Activated T-helper 17 cell treated with anti-CD3 and anti-CD28 coated beads, Interleukin-2, amount 50 U/mL, for 72 hours (primary cell): ENCODE results near the gene RELA. TPM values are rescaled to one million over a fixed set of nuclear protein-coding genes. Genes with fewer than 3 reads are reported as not detected.

ENCODE experiments used
- ATAC-seq: fragments of 150-1000 bp; cut with Tn5 transposase; replicated peaks from 2 replicates; pipeline ENCODE4 v1.10.0; 2021; ENCODE audit warnings: mild to moderate bottlenecking, moderate library complexity
- H3K27ac Mint-ChIP-seq: one replicate; pipeline ENCODE4 v1.8.0; 2022; ENCODE audit warnings: mixed read lengths
- H3K27me3 Mint-ChIP-seq: one replicate; pipeline ENCODE4 v1.8.0; 2022; ENCODE audit warnings: mixed read lengths
- H3K36me3 Mint-ChIP-seq: one replicate; pipeline ENCODE4 v1.8.0; 2022; ENCODE audit warnings: low read depth, mild to moderate bottlenecking, mixed read lengths
- H3K4me1 Mint-ChIP-seq: one replicate; pipeline ENCODE4 v1.8.0; 2022; ENCODE audit warnings: mixed read lengths
- H3K4me3 Mint-ChIP-seq: one replicate; pipeline ENCODE4 v1.8.0; 2022; ENCODE audit warnings: mild to moderate bottlenecking, mixed read lengths
- H3K9me3 Mint-ChIP-seq: one replicate; pipeline ENCODE4 v1.8.0; 2022; ENCODE audit warnings: mixed read lengths
- total RNA-seq, 2 donors: library from RNA; stranded (reverse); gene quantifications; one replicate each; pipeline ENCODE4 v1.2.3, GENCODE V29; 2022

Gene RELA
- total RNA-seq, 2 donors from 2014 or later, result 82.5 to 150 TPM

DNA sequence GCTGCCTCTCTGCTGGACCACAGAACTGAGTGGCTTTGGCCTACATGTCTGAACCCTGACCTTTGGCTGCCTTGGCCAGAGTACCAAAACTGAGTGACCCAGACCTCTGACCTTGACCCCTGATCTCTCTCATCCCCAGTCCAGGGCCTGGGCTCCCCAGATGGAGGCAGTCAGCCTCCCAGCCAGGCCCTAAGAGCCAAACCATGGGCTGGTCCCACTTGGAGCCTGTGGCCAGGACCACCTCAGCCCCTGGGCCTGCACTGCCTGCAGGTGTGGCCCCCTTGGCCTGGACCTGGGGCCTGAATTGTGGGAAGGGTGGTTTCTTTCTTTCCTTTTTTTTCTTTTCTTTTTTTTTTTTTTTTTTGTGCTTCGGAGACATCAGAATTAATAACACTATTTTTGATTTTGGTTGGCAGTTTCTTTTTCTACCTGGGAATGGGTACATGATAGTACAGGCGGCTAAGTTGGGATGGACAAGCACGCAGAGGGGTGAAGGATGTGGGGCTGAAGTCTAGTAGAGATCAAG lies 25.6 kb downstream of the RELA start:
- Mint-ChIP-seq H3K9me3 (no peaks in the 10 kb centered on the region), H3K27ac (peak overlapping the region; percentile 63), H3K36me3 (peaks cover 68% of the 10 kb centered on the region), H3K27me3 (no peaks in the 10 kb centered on the region), H3K4me1 (no peaks in the 10 kb centered on the region), H3K4me3 (peak overlapping the region; percentile 97)
- ATAC-seq, result no peak

DNA sequence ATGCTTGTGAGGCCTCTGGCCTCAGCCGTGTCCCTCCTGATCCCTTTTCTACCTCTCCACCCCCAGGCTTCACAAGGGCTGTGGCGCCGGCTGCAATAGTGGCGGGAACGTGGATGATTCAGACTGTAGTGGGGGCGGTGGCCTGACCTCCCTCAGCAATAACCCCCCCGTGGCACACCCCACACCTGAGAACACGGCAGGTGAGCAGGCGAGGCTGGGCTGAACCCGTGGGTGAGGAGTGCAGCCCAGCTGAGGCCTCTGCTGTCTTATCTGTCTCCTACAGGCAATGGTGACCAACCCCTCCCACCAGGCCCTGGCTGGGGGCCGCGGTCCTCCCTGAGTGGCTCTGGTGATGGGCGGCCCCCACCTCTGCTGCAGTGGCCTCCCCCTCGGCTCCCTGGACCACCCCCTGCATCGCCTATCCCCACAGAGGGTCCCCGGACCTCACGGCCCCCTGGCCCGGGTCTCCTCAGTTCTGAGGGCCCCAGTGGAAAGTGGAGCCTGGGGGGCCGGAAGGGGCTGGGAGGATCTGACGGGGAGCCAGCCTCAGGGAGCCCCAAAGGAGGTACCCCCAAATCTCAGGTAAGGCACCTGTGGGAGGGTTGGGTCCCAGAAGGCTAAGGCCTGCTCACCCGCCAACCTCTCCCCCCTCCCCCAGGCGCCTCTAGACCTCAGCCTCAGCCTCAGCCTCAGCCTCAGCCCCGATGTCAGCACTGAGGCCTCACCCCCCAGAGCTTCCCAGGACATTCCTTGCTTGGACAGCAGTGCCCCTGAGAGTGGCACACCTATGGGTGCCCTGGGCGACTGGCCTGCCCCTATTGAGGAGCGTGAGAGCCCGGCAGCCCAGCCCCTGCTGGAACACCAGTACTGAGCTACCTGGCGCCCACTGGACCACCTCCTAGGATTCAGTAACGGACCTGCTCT lies 26.3 kb downstream of the RELA start:
- H3K27ac Mint-ChIP-seq, result peak overlapping the region; percentile 63
- H3K27me3 Mint-ChIP-seq, result no peaks in the 10 kb centered on the region
- no peaks in the 10 kb centered on the region for H3K9me3 Mint-ChIP-seq
- peaks cover 67% of the 10 kb centered on the region for H3K36me3 Mint-ChIP-seq
- H3K4me1 Mint-ChIP-seq, result no peaks in the 10 kb centered on the region
- peak overlapping the region; percentile 97 for H3K4me3 Mint-ChIP-seq
- ATAC-seq, result no peak

DNA sequence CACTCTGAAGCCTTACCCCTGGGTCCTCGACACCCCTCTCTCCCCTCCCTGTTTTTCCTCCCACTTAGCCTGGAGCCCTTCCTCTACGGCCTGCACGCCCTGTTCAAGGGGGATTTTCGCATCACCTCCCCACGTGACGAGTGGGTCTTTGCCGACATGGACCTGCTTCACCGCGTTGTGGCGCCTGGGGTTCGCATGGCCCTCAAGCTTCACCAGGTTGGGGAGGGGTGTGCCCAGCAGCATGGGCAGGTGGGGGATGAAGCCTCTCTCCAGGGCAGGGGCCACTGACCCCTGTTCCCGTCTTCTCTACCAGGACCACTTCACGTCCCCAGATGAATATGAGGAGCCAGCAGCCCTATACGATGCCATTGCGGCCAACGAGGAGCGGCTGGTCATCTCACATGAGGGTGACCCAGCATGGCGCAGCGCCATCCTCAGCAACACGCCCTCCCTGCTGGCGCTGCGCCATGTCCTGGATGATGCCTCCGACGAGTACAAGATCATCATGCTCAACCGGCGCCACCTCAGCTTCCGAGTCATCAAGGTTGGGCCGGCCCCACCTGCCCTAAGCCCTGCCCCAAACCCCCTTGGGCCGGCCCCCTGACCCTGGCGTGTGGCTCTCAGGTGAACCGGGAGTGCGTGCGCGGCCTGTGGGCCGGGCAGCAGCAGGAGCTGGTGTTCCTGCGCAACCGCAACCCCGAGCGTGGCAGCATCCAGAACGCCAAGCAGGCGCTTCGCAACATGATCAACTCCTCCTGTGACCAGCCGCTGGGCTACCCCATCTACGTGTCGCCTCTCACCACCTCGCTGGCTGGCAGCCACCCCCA lies 27.6 kb downstream of the RELA start:
- no peak for ATAC-seq
- H3K27ac Mint-ChIP-seq, result no peak overlapping the region
- H3K9me3 Mint-ChIP-seq, result no peaks in the 10 kb centered on the region
- no peaks in the 10 kb centered on the region for H3K27me3 Mint-ChIP-seq
- H3K4me1 Mint-ChIP-seq, result no peaks in the 10 kb centered on the region
- H3K4me3 Mint-ChIP-seq, result no peak overlapping the region
- H3K36me3 Mint-ChIP-seq, result peaks cover 70% of the 10 kb centered on the region

DNA sequence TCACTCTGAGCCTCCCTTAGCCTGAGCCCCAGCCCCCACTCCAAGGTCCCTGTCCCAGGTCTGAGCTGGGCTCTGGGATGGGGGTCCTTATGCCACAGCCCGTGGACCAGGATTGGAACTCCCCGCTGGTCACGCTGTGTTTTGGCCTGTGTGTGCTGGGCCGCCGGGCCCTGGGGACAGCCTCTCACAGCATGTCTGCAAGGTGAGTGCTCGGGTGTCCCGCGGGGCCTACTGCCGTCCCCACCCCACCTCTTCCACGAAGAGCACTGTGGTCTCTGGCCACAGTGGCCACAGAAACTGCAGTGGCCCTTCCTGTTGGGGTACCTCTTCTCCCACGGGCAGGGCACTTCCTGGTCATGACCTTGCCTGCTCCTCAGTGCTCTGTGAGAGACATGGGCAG lies 28.3 kb downstream of the RELA start:
- no peak for ATAC-seq
- H3K27me3 Mint-ChIP-seq, result no peaks in the 10 kb centered on the region
- peak overlapping the region; percentile 81 for H3K27ac Mint-ChIP-seq
- no peaks in the 10 kb centered on the region for H3K9me3 Mint-ChIP-seq
- H3K36me3 Mint-ChIP-seq, result peaks cover 66% of the 10 kb centered on the region
- no peaks in the 10 kb centered on the region for H3K4me1 Mint-ChIP-seq
- H3K4me3 Mint-ChIP-seq, result no peak overlapping the region

DNA sequence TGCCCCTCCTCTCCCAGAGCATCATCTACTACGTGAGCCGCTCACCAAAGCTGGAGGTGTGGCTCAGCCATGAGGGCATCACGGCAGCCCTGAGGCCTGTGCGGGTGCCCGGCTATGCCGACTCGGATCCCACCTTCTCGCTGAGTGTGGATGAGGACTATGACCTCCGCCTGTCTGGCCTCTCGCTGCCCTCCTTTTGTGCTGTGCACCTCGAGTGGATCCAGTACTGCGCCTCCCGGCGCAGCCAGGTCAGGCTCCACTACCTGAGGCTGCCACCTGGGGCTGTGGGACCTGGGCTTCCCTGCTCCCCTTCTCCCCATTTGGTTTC lies 28.6 kb downstream of the RELA start:
- no peaks in the 10 kb centered on the region for H3K27me3 Mint-ChIP-seq
- peak overlapping the region; percentile 81 for H3K27ac Mint-ChIP-seq
- ATAC-seq, result no peak
- H3K36me3 Mint-ChIP-seq, result peaks cover 67% of the 10 kb centered on the region
- H3K4me3 Mint-ChIP-seq, result no peak overlapping the region
- no peaks in the 10 kb centered on the region for H3K9me3 Mint-ChIP-seq
- H3K4me1 Mint-ChIP-seq, result no peaks in the 10 kb centered on the region

DNA sequence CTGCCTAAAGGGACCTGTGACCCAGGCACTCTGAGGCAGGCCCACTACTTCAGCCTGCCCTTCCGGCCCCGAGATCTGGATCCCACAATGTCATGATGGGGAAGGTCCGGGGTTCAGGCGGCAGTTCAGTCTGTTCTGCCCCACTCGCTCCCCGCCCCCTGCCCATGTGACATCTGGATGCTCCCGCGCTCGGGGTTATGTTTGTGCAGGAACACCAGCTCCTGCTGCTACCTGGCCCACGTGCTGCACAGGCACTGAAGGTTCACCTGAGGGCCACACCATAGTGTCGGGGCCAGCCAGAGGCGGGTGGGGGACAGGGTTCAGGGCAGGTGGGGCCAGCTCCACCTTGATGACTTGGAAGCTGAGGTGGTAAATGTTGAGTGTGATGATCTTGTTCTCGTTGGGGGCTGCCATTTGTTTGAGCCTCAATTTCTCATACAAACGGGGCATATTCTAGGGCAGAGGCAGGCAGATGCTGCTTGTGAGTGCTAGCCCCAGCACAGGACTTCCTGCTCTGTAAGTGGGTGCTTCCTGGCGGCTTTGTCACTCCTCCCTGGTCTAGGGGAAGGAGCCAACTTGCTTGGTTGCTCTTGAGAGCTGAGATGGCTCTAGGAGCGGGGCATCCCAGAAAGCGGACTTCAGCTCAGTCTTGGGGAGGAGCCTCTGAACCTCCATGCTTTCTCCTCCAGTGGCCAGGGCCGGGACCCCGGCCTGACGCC lies 29.2 kb downstream of the RELA start:
- no peak for ATAC-seq
- Mint-ChIP-seq H3K27me3 (no peaks in the 10 kb centered on the region), H3K4me3 (no peak overlapping the region), H3K27ac (peak overlapping the region; percentile 81), H3K36me3 (peaks cover 66% of the 10 kb centered on the region), H3K9me3 (no peaks in the 10 kb centered on the region), H3K4me1 (no peaks in the 10 kb centered on the region)

DNA sequence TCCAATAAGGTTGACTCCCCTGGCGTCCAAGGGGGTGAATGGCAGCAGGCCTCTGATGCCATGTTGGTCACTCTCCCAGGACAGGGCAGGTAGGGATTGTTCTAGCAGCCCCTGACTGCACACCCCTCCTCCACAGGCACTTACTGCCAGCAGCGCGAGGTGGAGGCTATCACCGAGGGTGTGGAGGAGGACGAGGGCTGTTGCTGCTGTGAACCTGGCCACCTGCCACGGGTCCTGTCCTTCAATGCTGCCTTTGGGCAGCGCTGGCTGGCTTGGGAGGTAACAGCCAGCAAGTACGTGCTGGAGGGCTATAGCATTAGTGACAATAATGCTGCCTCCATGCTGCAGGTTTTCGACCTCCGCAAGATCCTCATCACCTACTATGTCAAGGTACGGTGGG lies 32.5 kb downstream of the RELA start:
- no peak for ATAC-seq
- Mint-ChIP-seq H3K27me3 (no peaks in the 10 kb centered on the region), H3K27ac (no peak overlapping the region), H3K4me1 (no peaks in the 10 kb centered on the region), H3K36me3 (peaks cover 76% of the 10 kb centered on the region), H3K9me3 (no peaks in the 10 kb centered on the region), H3K4me3 (no peak overlapping the region)

DNA sequence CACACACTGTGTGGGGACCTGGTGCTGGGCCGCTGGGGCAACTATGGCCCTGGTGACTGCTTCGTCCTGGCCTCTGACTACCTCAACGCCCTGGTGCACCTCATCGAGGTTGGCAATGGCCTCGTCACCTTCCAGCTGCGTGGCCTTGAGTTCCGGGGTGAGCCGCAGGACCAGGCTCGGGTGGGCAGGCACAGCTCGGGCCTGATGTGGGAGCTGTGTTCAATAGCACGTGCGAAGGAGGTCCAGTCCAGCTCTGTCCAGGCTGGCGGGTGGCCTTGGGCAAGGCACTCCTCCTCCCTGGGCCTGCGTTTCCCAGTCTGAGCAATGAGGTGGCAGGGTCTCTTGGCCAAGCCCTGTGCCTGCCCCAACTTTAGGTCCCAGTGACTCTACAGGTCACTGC lies 33.1 kb downstream of the RELA start:
- Mint-ChIP-seq H3K27ac (no peak overlapping the region), H3K36me3 (peaks cover 70% of the 10 kb centered on the region)
- no peak for ATAC-seq

DNA sequence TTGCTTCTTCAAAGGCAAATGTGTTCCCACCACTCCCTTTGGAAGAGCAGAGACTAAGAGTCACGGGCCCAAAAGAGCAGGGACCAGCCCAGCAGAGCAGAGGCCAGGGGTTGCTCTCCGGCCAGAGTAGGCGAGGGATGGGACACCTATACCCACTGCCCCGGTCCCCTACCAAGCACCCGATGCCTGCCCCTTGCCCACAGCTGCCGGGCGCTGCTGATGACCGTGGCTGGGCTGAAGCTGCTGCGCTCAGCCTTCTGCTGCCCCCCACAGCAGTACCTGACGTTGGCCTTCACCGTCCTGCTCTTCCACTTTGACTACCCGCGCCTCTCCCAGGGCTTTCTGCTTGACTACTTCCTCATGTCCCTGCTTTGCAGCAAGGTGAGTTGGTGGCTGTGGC lies 35.5 kb downstream of the RELA start:
- peaks cover 76% of the 10 kb centered on the region for H3K36me3 Mint-ChIP-seq
- no peak for ATAC-seq
- no peak overlapping the region for H3K27ac Mint-ChIP-seq
- H3K4me1 Mint-ChIP-seq, result no peaks in the 10 kb centered on the region
- no peaks in the 10 kb centered on the region for H3K27me3 Mint-ChIP-seq
- H3K4me3 Mint-ChIP-seq, result no peak overlapping the region
- no peaks in the 10 kb centered on the region for H3K9me3 Mint-ChIP-seq

More for the DNA sequence above, 33.1 kb downstream of the RELA start:
- Mint-ChIP-seq H3K4me1 (no peaks in the 10 kb centered on the region), H3K9me3 (no peaks in the 10 kb centered on the region), H3K4me3 (no peak overlapping the region), H3K27me3 (no peaks in the 10 kb centered on the region)

DNA sequence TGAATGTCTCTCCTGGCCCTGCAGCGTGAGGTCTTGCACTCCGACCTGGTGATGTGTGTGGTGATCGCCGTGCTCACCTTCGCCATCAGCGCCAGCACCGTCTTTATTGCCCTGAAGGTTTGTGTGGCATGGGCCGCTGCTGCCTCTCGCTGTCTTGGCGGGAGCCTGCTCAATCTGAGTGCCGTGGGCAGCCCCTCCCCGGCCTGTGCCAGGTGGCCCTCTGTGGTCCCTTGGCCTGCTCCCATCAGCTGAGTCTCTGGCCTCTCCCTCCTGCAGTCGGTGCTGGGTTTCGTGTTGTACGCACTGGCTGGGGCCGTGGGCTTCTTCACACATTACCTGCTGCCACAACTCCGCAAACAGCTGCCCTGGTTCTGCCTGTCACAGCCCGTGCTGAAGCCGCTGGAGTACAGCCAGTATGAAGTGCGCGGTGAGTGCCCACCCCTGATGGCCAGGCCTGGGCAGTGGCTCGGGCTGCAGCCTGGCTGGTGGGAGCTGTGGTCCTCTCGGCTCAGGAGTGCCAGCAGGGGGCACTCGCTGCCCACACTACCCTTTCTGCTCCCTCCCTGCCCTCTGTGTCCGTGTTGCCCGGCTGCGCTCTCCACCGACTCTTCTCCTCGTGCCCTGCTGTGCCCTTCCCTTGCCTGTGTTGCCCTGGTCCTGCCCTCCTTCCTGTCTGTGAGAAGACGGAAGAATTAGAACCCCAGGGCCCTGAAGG lies 36.9 kb downstream of the RELA start:
- no peaks in the 10 kb centered on the region for H3K27me3 Mint-ChIP-seq
- no peak overlapping the region for H3K27ac Mint-ChIP-seq
- no peaks in the 10 kb centered on the region for H3K4me1 Mint-ChIP-seq
- no peaks in the 10 kb centered on the region for H3K9me3 Mint-ChIP-seq
- H3K36me3 Mint-ChIP-seq, result peaks cover 76% of the 10 kb centered on the region
- no peak overlapping the region for H3K4me3 Mint-ChIP-seq
- ATAC-seq, result peak; percentile 88

DNA sequence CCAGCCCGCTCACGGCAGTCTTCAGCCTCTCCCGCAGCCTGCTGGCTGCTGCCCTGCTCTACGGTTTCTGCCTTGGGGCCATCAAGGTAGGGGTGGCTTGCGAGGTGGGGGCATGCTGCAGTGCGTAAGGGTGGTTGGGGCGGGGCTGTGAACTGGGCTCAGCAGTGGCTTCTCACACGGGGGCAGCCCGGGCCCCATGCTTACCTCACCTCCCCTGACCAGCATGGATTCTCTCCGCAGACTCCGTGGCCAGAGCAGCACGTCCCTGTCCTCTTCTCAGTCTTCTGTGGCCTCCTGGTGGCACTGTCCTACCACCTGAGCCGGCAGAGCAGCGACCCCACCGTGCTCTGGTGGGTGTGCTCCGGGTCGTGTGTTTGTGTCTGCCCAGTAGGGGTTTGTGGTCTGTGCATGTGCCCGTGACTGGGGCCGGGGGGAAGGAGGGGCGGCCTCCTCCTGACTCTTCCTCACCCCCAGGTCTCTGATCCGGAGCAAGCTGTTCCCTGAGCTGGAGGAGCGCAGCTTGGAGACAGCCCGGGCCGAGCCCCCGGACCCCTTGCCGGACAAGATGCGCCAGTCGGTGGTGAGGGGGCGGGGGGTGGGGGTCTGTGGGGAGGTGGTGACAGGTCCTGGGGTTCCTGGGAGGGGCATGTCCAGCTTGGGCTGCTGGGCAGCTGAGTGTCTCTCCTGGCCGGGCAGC lies 37.6 kb downstream of the RELA start:
- H3K36me3 Mint-ChIP-seq, result peaks cover 71% of the 10 kb centered on the region
- H3K4me3 Mint-ChIP-seq, result no peak overlapping the region
- H3K4me1 Mint-ChIP-seq, result no peaks in the 10 kb centered on the region
- H3K27me3 Mint-ChIP-seq, result no peaks in the 10 kb centered on the region
- no peak overlapping the region for H3K27ac Mint-ChIP-seq
- ATAC-seq, result no peak
- H3K9me3 Mint-ChIP-seq, result no peaks in the 10 kb centered on the region

DNA sequence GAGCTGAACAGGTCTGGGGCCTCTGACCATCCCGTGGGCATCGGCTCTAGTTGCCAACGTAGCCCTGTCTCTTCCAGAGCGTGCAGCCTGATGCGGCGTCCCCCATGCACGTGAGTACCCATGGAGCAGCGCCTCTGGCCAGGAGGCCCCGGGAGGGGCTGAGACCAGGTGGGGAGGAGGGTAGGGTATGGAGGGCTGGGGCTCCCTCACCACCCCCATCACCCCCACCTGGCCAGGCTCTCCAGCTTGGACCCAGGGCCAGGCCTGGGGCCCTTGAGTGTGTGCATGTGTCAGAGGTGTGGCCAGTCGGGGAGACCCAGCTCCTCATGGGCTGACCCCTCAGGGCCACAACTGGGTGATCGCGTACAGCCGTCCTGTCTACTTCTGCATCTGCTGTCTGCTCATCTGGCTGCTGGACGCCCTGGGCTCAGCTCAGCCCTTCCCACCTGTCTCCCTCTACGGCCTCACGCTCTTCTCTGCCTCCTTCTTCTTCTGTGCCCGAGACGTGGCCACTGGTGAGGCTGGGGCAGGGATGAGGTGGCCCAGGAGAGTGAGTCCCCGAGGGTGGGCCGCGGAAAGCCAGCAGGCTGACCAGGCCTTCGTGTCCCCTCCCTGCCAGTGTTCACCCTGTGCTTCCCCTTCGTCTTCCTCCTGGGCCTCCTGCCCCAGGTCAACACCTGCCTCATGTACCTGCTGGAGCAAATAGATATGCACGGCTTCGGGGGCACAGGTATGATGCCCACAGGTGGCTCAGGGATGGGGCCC lies 38.7 kb downstream of the RELA start:
- Mint-ChIP-seq H3K4me3 (no peak overlapping the region), H3K9me3 (no peaks in the 10 kb centered on the region), H3K27ac (peak overlapping the region; percentile 70), H3K36me3 (peaks cover 74% of the 10 kb centered on the region), H3K27me3 (no peaks in the 10 kb centered on the region), H3K4me1 (no peaks in the 10 kb centered on the region)
- ATAC-seq, result no peak

DNA sequence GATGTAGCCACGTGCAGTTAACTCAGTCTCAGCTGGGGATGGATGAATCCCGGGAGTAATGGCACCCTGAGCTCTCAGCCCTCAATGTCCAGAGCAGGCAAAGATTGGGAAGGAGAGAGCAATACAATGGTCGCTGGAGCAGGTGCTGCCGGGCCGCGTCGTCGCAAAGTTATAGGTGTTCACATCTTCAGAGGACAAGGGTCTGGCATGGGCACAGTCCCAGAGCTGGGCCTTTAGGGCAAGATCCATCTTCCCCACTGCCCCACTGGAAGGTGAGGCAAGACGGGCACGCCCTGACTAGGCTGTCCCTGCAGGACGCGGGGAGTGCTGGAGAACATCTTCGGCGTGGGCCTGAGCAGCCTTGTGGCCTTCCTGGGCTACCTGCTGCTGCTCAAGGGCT lies 39.5 kb downstream of the RELA start:
- H3K27me3 Mint-ChIP-seq, result no peaks in the 10 kb centered on the region
- peaks cover 75% of the 10 kb centered on the region for H3K36me3 Mint-ChIP-seq
- no peak for ATAC-seq
- no peaks in the 10 kb centered on the region for H3K9me3 Mint-ChIP-seq
- H3K4me3 Mint-ChIP-seq, result no peak overlapping the region
- H3K27ac Mint-ChIP-seq, result peak overlapping the region; percentile 25
- no peaks in the 10 kb centered on the region for H3K4me1 Mint-ChIP-seq
